GM21717 (cell line): ENCODE data around the gene SGTB.
A peak's percentile ranks its signal among the peaks of the same experiment; 100 is the strongest.

ENCODE experiments used
- ATAC-seq: cut with Tn5 transposase; IDR thresholded peaks from one replicate; pipeline ENCODE4 v1.9.1; 2021; ENCODE audit warnings: mild to moderate bottlenecking, moderate library complexity; ENCODE audit not compliant: unreplicated experiment

The SGTB gene

GRCh38 chr5:65721720-65722574, at the start of gene SGTB, which contains the start of gene NLN:
Gene SGTB, minus strand, starts transcription at chr5:65722109. Its CDS starts 1,302 bp downstream, at chr5:65720807.
Gene NLN, plus strand, starts transcription at chr5:65722205. Its CDS starts 169 bp downstream, at chr5:65722374.
- ATAC-seq: peak; percentile 92

GRCh38 chr5:65771266-65771665, 49.4 kb upstream of the SGTB start:
- ATAC-seq: no peak

DNA sequence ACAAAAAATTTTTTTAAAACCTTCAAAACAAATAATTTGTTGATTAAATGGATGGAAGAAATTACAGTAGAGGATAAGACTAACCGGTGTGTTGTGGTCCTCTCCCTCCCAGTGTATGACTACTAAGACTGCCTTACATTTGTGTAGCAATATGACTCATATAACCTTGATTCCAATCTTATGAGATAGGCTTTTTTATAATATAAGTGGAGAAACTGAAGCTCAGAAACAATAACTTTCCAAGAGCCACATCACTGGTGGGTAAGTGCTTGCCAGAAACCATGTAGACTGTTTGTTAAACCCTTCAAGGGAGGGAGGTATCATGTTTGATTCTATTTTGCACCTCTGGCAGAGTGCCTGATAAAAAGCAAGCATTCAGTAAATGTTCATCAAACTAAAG, 47.6 kb upstream of the SGTB start:
- no peak for ATAC-seq

GRCh38 chr5:65768723-65769346, 46.9 kb upstream of the SGTB start:
- ATAC-seq: no peak

- ATAC-seq: no peak
These were observed 45.7 kb upstream of the SGTB start for GRCh38 chr5:65767565-65767964.

GRCh38 chr5:65766781-65767180, 44.9 kb upstream of the SGTB start:
- no peak for ATAC-seq

- ATAC-seq: no peak
These were observed 44.3 kb upstream of the SGTB start for GRCh38 chr5:65766175-65766574.

- ATAC-seq: no peak
These were observed 43.7 kb upstream of the SGTB start for GRCh38 chr5:65765582-65765981.

- ATAC-seq: no peak
These were observed 40.3 kb upstream of the SGTB start for GRCh38 chr5:65762234-65762633.

DNA sequence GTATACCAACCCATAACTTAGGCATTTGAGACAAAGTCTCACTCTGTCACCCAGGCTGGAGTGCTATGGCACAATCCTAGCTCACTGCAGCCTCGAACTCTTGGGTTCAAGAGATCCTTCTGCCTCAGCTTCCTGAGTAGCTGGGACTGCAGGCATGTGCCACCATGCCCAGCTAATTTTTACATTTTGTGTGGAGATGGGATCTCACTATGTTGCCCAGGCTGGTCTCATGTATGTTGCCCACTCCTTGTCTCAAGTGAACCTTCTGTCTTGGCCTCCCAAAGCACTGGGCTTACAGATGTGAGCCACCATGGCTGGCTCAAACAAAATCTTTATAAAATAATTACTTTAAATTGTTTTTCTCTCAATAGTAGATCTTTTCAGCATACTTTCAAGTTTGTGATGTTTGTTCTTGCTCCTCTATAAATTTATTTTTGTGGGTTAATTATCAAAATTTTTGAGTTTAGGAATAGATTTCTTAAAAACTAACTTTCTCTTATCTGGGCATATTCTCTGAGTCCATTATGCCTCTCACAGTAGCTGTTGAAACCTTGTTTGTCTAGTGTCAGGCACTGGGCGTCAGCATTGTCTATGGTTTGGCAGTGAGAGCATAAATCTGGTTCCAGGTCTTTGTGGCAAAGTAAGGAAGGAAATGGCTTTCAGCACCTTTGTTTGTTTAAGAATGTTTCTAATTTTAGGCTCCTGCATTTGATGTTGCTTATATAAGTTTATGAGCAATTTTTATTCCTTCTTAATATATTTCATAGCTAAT, 38.8 kb upstream of the SGTB start:
- no peak for ATAC-seq

DNA sequence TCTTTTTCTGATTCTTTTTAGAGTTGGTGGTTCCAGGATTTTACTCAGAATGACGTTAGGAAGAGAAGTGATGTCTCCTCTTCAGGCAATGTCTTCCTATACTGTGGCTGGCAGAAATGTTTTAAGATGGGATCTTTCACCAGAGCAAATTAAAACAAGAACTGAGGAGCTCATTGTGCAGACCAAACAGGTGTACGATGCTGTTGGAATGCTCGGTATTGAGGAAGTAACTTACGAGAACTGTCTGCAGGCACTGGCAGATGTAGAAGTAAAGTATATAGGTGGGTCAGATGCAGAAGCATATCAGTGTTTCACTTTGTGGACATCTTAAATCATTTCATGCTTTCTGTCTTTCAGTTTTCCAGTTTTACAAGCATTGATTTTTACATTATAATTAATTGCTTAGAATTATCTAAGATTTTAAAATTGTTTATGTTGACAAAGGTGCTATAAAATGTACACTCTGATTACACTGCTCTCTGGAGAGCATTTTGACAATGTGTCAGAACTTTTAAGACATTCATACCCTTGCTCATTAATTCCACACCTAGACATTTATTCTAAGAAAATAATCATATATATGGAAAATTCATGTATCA, 36.7 kb upstream of the SGTB start:
- ATAC-seq: no peak

- ATAC-seq: no peak
These were observed 31.3 kb upstream of the SGTB start for GRCh38 chr5:65753189-65753588.

- no peak for ATAC-seq
These were observed 29.0 kb upstream of the SGTB start for GRCh38 chr5:65750938-65751337.

DNA sequence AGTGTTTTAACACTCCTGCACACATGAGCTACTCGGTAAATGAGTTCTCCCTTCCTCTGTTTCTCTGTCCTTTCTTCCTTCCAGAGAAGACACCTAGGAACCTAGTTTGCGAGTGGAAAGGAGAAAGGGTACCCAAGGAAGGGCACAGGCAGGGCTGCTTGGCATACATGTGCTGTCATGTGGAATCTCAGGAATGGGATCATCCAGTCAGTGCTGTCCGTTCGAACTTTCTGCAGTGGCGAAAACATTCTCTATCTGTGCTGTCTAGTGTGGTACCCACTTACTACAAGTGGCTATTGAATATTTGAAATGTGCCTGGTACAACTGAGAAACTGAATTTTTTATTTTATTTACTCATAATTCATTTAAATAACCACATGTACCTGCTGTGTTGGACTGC, 28.0 kb upstream of the SGTB start:
- ATAC-seq: no peak

GRCh38 chr5:65749221-65749844, 27.4 kb upstream of the SGTB start:
- no peak for ATAC-seq

GRCh38 chr5:65742565-65743231, 20.8 kb upstream of the SGTB start:
- peak; percentile 87 for ATAC-seq

- no peak for ATAC-seq
These were observed 17.3 kb upstream of the SGTB start for GRCh38 chr5:65739162-65739561.

DNA sequence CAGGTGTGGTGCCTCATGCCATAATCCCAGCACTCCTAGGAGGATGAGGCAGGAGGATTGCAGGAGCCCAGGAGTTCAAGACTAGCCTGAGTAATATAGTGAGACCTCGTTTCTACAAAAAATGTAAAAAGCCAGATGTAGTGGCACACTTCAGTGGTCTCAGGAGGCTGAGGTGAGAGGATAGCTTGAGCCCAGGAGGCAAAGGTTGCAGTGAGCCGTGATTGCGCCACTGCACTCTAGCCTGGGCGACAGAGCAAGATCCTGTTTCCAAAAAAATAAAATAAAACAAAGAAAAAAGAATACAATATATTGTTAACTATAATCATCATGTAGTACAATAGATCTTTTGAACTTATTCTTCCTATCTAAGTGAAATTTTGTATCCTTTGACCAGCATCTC, 16.4 kb upstream of the SGTB start:
- no peak for ATAC-seq

GRCh38 chr5:65737842-65738241, 15.9 kb upstream of the SGTB start:
- no peak for ATAC-seq

DNA sequence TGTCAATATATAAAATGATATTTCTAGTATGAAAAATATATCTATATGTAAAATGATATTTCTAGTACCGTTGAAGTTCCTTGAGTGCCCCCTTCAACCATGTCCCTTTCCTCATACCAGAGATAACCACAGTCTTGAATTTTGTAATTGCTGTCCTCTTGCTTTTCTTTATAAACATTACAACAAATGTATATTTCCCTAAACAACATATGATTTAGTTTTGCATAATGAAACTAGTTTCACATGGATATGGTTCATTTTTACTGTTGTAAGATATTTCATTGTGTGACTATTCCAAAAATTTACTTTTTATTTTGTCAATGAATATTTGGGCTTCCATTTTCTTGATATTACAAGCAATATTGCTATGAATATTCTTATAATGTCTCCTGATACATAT, 14.1 kb upstream of the SGTB start:
- ATAC-seq: no peak
